SKM-1 (cell line): ENCODE data around the gene PHF5A.

ENCODE experiments used
- DNase-seq: peaks from one replicate; lab custom pipeline; 2025; ENCODE audit not compliant: unreplicated experiment; lab: John Stamatoyannopoulos, UW

PHF5A gene

GRCh38 chr22:41468381-41469217, at the start of gene PHF5A, which contains the start of gene ACO2:
Gene PHF5A, minus strand, starts transcription at chr22:41468692. Its CDS starts 39 bp downstream, at chr22:41468653.
Gene ACO2, plus strand, starts transcription at chr22:41469117. Its CDS starts 30 bp downstream, at chr22:41469147.
- peak; percentile 98 for DNase-seq

- no peak for DNase-seq
Observed at GRCh38 chr22:41518048-41518347, 49.5 kb upstream of the PHF5A start.

- peak; percentile 18 for DNase-seq
Observed at GRCh38 chr22:41517172-41518047, 48.9 kb upstream of the PHF5A start.

GRCh38 chr22:41516462-41516861, 48.0 kb upstream of the PHF5A start:
- DNase-seq, result no peak

GRCh38 chr22:41513391-41513790, 44.9 kb upstream of the PHF5A start:
- no peak for DNase-seq

- no peak for DNase-seq
Observed at GRCh38 chr22:41512421-41513194, 44.1 kb upstream of the PHF5A start.

- no peak for DNase-seq
Observed at GRCh38 chr22:41511521-41511968, 43.1 kb upstream of the PHF5A start.

GRCh38 chr22:41508770-41509170, 40.3 kb upstream of the PHF5A start:
- no peak for DNase-seq

GRCh38 chr22:41507330-41508063, 39.0 kb upstream of the PHF5A start:
- DNase-seq, result no peak

- DNase-seq, result no peak
Observed at GRCh38 chr22:41505511-41506220, 37.2 kb upstream of the PHF5A start.

- DNase-seq, result no peak
Observed at GRCh38 chr22:41504816-41505215, 36.3 kb upstream of the PHF5A start.

GRCh38 chr22:41504397-41504796, 35.9 kb upstream of the PHF5A start:
- DNase-seq, result no peak

- DNase-seq, result no peak
Observed at GRCh38 chr22:41501209-41501608, 32.7 kb upstream of the PHF5A start.

- no peak for DNase-seq
Observed at GRCh38 chr22:41500303-41500702, 31.8 kb upstream of the PHF5A start.

- no peak for DNase-seq
Observed at GRCh38 chr22:41499624-41500280, 31.3 kb upstream of the PHF5A start.

- no peak for DNase-seq
Observed at GRCh38 chr22:41498303-41498835, 29.9 kb upstream of the PHF5A start.

- DNase-seq, result no peak
Observed at GRCh38 chr22:41491374-41492100, 23.0 kb upstream of the PHF5A start.

- DNase-seq, result no peak
Observed at GRCh38 chr22:41488596-41489385, 20.3 kb upstream of the PHF5A start.
